VCaP (cell line): ENCODE measurements around the gene PGR.

Source experiments
- H3K27ac ChIP-seq: fragments of 450-650 bp; 2 replicates; pipeline ENCODE4 v1.5.1; 2017
- CTCF ChIP-seq: fragments of 450-650 bp; conservative IDR thresholded peaks from 2 replicates; pipeline ENCODE4 v1.5.1; 2017; ENCODE audit warnings: mild to moderate bottlenecking, moderate library complexity

Gene PGR

GRCh38 chr11:101046947-101047346, 82.7 kb downstream of the PGR start:
- TF ChIP-seq CTCF = no peak
- no peak overlapping the region for H3K27ac ChIP-seq

- no peak overlapping the region for H3K27ac ChIP-seq
- TF ChIP-seq CTCF = no peak
Measured at GRCh38 chr11:101045415-101045814, 84.2 kb downstream of the PGR start.

GRCh38 chr11:101043940-101044339, 85.7 kb downstream of the PGR start:
- no peak for TF ChIP-seq CTCF
- no peak overlapping the region for H3K27ac ChIP-seq

DNA sequence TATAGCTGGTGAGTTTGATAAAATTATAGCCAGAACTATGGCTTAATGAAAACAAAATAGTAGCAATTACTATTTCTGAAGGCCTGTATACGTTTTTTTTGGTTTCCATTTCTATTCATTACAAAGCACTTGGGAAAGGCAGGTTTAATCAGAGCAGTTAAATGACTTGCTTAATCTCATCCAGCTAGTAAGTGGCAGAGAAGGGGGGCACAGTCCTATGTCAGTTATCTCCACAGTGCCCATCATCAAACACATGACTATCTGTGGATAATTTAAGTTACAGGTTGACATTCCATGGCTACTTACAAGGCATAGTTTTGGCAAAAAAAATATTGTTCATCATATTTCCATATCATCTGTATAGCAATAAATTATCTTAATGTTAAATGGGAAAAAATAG, 93.7 kb downstream of the PGR start:
- TF ChIP-seq CTCF = no peak
- H3K27ac ChIP-seq = no peak overlapping the region

DNA sequence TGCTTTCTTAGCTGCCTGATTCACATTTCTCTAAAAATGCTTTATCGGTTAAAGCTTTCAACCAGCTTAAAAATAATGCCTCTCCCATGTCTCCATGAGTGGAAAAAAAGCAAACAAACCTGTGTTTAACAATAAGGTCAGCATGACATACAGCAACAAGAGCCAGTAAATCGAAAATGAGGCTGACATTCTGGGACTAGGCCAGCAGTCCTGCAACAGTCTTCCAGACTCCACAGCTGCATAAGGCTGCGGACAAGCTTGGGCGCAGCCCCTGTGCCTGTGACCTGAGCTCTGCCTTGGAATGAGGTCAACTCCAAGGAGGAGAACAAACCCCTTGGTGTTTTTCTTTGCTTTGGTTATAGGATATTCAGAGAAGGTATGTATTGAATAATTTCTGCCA, 95.5 kb downstream of the PGR start:
- TF ChIP-seq CTCF = no peak
- peak overlapping the region; percentile 62 for H3K27ac ChIP-seq

DNA sequence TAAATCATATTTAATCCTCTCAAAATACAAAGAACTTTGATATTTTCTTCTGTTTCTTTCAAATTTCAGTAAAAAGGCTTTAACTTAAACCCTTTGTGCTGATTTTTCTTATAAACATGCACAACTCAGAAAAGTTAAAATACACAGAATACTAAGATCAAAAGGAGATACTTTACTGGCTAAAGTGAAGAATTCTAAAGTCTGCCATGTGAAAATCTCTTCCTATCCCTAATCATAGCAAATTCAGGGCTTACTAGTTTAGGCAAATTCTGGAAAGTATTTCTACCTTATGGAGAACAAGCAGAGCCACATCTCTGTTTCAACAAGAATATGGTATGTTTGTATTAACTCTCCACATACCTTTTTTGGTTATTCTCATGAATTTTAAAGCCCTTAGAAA, 96.6 kb downstream of the PGR start:
- TF ChIP-seq CTCF = no peak

DNA sequence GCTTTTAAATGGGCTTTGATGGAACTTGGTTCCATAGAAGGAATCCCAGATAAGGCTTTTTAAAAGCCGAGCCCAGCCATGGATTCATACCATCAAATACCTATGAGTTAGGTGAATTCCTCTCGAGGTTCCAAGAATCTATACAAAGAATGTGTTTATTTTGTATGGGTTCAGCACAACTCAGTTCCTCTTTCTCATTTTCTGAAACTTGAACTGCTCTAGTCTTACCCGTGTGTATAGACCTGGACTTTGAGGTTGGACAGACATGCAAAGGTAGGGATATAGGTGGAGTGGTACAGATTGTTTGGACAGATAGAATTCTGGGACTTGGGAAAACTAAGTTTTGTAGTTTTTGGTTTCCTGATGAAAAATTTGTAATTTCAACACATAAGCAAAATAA, 97.9 kb downstream of the PGR start:
- H3K27ac ChIP-seq = no peak overlapping the region
- no peak for TF ChIP-seq CTCF

More for the DNA sequence above, 96.6 kb downstream of the PGR start:
- H3K27ac ChIP-seq = peak overlapping the region; percentile 62

GRCh38 chr11:101030692-101031091, 98.9 kb downstream of the PGR start:
- TF ChIP-seq CTCF = no peak
- H3K27ac ChIP-seq = no peak overlapping the region
